ENCODE results near the gene FAM222A.

GRCh38 chr12:109783135-109783964, 69.7 kb downstream of the FAM222A start:
- TF ChIP-seq MAX (IDR thresholded peaks at IDR 0.05) (no peak), CTCF (IDR thresholded peaks at IDR 0.05) (no peak), ZSCAN20 (CRISPR knock-in tag; IDR thresholded peaks at IDR 0.05) (no peak), REST (IDR thresholded peaks at IDR 0.05) (no peak), JUNB (IDR thresholded peaks at IDR 0.05) (no peak), NFE2L2 (conservative IDR thresholded peaks at IDR 0.05; ENCODE audit: low read length) (no peak), USF2 (IDR thresholded peaks at IDR 0.05) (no peak), MAFK (IDR thresholded peaks at IDR 0.05; ENCODE audit: partially characterized antibody) (no peak)

Measured in A549 (cell line).